ENCODE measurements around the gene PRKN.

DNA sequence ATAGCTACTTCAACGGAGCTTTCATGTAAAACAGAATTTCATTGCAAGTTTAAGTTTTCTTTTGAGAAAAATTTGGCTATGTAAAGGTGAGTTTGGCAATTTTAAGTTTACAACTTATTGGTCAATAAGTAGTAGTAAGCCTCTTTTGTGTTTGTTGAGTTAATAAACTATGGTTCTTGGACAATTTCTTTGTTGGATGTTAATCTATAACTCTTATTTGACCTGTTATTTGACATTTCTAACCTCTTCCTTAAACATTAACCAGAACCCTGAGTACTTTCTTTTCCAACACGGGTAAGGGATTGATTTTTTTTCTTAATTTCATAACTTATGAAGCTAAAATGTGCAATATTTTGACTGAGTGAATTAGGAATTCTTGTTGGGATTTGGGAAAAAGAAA is 354.4 kb downstream of the PRKN start:
- TF ChIP-seq, protein P1, sequence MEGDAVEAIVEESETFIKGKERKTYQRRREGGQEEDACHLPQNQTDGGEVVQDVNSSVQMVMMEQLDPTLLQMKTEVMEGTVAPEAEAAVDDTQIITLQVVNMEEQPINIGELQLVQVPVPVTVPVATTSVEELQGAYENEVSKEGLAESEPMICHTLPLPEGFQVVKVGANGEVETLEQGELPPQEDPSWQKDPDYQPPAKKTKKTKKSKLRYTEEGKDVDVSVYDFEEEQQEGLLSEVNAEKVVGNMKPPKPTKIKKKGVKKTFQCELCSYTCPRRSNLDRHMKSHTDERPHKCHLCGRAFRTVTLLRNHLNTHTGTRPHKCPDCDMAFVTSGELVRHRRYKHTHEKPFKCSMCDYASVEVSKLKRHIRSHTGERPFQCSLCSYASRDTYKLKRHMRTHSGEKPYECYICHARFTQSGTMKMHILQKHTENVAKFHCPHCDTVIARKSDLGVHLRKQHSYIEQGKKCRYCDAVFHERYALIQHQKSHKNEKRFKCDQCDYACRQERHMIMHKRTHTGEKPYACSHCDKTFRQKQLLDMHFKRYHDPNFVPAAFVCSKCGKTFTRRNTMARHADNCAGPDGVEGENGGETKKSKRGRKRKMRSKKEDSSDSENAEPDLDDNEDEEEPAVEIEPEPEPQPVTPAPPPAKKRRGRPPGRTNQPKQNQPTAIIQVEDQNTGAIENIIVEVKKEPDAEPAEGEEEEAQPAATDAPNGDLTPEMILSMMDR (IDR thresholded peaks at IDR 0.05; ENCODE audit: low read length): no peak
- TF ChIP-seq EZH2 (optimal IDR thresholded peaks at IDR 0.05; ENCODE audit: low read depth, low read length): no peak
